HL-60 (cell line): ENCODE data around the gene SRCIN1.

Experiments used
- DNase-seq, 2 experiments: peaks; one replicate each; pipeline ENCODE4 v3.0.0-alpha.2; 2010 to 2020; ENCODE audit warnings: low read depth in 1 of 2, low spot score in 1 of 2
- H3K27ac ChIP-seq: fragments of 250-450 bp; sonication (Bioruptor Pico); replicated peaks from 2 replicates; pipeline ENCODE4 v1.5.1; 2020; ENCODE audit warnings: mild to moderate bottlenecking, moderate library complexity
- H3K27me3 ChIP-seq: fragments of 250-450 bp; sonication (Bioruptor Pico); 2 replicates; pipeline ENCODE4 v1.5.1; 2021; ENCODE audit warnings: mild to moderate bottlenecking, moderate library complexity; ENCODE audit not compliant: insufficient read depth, poor library complexity, severe bottlenecking
- H3K4me3 ChIP-seq: replicated peaks from 2 replicates; pipeline ENCODE4 v1.5.1; 2011; ENCODE audit warnings: mild to moderate bottlenecking, control low read depth, low read length; ENCODE audit not compliant: insufficient read depth
- GABPA ChIP-seq: IDR thresholded peaks from 2 replicates; pipeline ENCODE4 v1.6.1; 2012; ENCODE audit warnings: low read depth
- POLR2AphosphoS5 ChIP-seq: IDR thresholded peaks from 2 replicates; pipeline ENCODE4 v1.6.1; 2012; ENCODE audit warnings: low read depth
- SPI1 ChIP-seq: IDR thresholded peaks from 2 replicates; pipeline ENCODE4 v1.6.1; 2012; ENCODE audit warnings: low read depth, mild to moderate bottlenecking, borderline replicate concordance
- TF ChIP-seq, protein P1 (sequence below): IDR thresholded peaks from one replicate; pipeline ENCODE4 v1.5.1; 2011; ENCODE audit warnings: low read length, control low read depth, inconsistent platforms; ENCODE audit not compliant: insufficient read depth
- TF ChIP-seq, protein P2 (sequence below): IDR thresholded peaks from 2 replicates; pipeline ENCODE4 v1.6.1; 2012; ENCODE audit warnings: low read depth; ENCODE audit not compliant: insufficient replicate concordance

Gene SRCIN1

DNA sequence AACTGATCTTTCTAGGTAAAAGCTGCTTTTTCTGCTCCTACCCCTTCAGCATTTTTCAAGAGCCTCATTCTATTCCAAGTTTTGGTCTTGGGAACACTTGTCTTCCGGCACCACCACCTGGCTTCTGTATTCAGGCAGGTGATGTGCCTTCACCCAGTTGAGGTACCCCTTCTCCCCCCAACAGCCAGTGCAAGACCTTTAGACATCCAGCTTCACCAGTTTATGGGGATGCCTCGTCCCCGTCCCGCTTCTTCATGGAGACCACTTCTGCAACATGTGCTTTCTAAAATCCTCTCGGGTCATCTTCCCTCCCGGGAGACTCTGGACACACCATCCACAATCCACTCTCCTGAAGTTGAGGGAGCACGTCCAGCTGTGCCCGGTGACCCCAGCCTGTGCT lies 69.9 kb downstream of the SRCIN1 start:
- Histone ChIP-seq H3K4me3 (no peak overlapping the region), H3K27ac (no peak overlapping the region), H3K27me3 (peaks cover 16% of the 10 kb centered on the region)
- DNase-seq: no peak
- TF ChIP-seq, protein P1, sequence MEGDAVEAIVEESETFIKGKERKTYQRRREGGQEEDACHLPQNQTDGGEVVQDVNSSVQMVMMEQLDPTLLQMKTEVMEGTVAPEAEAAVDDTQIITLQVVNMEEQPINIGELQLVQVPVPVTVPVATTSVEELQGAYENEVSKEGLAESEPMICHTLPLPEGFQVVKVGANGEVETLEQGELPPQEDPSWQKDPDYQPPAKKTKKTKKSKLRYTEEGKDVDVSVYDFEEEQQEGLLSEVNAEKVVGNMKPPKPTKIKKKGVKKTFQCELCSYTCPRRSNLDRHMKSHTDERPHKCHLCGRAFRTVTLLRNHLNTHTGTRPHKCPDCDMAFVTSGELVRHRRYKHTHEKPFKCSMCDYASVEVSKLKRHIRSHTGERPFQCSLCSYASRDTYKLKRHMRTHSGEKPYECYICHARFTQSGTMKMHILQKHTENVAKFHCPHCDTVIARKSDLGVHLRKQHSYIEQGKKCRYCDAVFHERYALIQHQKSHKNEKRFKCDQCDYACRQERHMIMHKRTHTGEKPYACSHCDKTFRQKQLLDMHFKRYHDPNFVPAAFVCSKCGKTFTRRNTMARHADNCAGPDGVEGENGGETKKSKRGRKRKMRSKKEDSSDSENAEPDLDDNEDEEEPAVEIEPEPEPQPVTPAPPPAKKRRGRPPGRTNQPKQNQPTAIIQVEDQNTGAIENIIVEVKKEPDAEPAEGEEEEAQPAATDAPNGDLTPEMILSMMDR: no peak
- no peak for TF ChIP-seq SPI1
- no peak for TF ChIP-seq POLR2AphosphoS5
- no peak for TF ChIP-seq GABPA
- TF ChIP-seq, protein P2, sequence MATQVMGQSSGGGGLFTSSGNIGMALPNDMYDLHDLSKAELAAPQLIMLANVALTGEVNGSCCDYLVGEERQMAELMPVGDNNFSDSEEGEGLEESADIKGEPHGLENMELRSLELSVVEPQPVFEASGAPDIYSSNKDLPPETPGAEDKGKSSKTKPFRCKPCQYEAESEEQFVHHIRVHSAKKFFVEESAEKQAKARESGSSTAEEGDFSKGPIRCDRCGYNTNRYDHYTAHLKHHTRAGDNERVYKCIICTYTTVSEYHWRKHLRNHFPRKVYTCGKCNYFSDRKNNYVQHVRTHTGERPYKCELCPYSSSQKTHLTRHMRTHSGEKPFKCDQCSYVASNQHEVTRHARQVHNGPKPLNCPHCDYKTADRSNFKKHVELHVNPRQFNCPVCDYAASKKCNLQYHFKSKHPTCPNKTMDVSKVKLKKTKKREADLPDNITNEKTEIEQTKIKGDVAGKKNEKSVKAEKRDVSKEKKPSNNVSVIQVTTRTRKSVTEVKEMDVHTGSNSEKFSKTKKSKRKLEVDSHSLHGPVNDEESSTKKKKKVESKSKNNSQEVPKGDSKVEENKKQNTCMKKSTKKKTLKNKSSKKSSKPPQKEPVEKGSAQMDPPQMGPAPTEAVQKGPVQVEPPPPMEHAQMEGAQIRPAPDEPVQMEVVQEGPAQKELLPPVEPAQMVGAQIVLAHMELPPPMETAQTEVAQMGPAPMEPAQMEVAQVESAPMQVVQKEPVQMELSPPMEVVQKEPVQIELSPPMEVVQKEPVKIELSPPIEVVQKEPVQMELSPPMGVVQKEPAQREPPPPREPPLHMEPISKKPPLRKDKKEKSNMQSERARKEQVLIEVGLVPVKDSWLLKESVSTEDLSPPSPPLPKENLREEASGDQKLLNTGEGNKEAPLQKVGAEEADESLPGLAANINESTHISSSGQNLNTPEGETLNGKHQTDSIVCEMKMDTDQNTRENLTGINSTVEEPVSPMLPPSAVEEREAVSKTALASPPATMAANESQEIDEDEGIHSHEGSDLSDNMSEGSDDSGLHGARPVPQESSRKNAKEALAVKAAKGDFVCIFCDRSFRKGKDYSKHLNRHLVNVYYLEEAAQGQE: no peak

DNA sequence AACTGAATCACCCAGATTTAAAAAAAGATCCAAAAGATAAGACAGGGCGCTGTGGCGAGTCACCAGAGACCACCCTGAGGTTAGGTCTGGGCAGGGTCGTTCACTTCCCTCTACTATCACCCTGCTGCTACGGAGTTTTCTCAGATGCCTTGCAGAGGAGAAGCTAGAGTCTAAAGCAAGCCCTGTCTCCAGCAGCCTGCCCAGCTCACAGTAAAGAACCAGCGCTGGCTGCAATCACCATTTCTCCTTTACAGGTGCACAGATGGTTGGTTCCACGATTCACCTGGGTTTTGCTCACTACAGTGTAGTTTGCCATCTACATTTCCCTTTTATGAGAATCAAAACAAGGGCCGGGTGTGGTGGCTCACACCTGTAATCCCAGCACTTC lies 71.3 kb downstream of the SRCIN1 start:
- Histone ChIP-seq H3K4me3 (no peak overlapping the region), H3K27ac (no peak overlapping the region), H3K27me3 (peaks cover 14% of the 10 kb centered on the region)
- DNase-seq: no peak
- TF ChIP-seq POLR2AphosphoS5 (no peak), SPI1 (no peak), GABPA (no peak)
- TF ChIP-seq, protein P2: no peak
- TF ChIP-seq, protein P1: no peak

DNA sequence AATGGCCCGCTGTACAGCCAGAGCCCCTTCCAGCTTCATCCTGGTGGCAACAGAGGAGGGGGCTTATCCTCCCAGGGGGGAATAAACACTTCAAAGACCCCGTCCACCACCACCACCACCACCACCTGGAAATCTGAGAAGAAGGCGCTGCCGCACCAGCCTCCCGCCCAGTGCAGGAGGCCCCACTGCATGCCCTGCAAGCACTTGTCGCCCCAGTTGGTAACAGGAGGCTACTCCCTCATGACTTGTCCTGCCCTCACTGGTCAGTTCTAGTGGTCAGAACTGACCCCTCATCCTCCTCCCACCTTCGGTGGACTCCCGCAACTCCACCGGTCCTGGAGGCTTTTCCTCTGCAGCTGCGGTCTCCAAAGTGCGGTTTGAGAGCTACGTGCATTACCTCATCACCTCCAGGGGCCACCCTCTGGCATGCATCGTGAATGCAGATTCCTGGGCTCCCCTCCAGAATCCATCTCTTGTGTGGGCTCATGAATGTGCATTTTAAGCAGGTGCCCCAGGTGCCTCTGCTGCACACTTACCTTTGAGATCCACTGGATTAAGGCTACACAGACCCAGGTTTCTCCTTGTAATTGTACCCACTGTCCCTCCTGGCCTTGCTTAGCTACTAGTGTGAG lies 71.8 kb downstream of the SRCIN1 start:
- no peak overlapping the region for H3K27ac ChIP-seq
- no peak overlapping the region for H3K4me3 ChIP-seq
- TF ChIP-seq, protein P1: no peak
- TF ChIP-seq, protein P2: no peak
- TF ChIP-seq POLR2AphosphoS5: no peak
- no peak for TF ChIP-seq SPI1
- no peak for TF ChIP-seq GABPA
- no peak for DNase-seq
- peaks cover 12% of the 10 kb centered on the region for H3K27me3 ChIP-seq
